CD4-positive, alpha-beta T cell treated with Interleukin-4 for 4 hours (primary cell): ENCODE measurements around the gene UROC1.

Experiments
- DNase-seq: peaks from one replicate; pipeline ENCODE4 v3.0.0-alpha.2; 2020

The UROC1 gene

DNA sequence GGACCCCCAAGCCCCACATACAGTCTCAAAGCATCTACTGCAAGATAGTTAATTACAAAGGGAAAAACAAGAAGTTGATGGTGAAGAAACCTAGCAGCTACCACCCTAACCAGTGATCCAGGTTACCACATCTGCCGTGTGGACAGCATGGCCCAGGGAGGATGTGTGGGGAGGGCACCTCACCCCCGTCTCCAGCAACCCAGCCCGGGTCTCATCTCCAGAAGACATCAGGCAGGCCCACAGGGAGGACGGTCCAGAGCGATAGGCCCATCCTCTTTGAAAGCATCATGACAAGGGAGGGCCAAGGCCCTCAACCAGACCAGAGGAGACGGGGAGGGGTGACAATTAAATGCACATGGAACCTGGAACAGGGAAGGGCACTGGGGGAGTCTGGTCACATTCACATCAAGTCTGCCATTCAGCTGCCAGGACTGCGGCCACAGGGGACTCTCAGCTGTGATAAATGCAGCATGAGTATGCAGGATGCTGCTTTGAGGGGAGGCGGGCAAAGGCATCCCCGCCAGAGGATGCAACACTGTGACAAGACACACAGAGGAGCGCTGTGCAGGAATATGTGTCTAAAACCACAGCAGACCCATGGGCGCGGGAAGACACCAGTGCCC is 60.7 kb downstream of the UROC1 start:
- DNase-seq: no peak

GRCh38 chr3:126456211-126456610 is 61.4 kb downstream of the UROC1 start:
- no peak for DNase-seq

DNA sequence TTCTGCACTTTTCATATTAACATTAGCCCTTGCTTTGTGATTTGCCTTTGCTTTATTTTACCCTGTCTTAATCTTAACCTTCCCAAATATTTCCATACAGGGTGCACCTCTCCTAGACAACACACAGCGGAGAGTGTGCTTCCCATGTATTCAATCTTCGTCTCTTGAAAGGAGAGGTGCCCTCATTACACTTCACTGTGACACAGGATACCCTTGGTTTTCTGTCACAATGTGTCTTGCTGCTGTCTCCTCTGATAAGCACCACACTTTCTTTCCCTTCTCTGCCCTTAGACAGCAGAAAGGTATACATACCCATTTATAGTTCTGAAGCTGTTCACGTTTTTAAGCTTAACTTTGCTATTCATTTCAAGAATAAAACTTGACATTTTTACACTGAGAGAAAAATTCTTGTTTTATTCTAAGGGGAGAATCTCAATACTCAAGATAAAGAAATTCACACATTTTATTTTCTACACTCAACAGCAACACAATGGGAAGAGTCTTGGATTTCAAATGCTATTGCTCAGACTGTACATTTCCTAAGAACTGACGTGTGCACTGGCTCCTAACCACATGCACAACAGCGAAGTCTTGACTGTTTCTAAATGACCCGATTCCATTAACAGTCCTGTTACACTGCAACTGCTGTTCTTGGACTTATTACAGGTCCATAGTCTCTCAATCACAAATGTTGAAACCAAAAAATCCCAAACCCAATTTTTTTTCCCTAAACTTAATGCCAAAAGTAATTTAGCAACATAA is 63.0 kb downstream of the UROC1 start:
- no peak for DNase-seq

DNA sequence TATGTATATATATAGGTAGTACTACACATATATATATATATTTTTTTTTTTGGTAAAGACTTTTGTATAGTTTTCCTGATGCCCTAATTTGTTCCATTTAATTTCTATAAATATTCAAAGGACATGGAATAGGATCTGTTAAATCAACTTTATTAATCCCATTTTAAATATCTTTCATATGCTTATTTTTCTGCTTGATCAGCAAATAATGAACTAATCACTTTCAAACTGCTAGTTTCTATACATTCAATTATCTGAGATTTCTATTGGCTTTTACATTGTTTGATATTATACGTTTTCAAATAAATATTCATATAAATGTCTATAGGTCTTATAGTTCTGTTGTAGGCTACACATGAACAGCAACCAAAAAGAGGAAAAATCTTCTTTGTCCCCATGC is 63.5 kb downstream of the UROC1 start:
- DNase-seq: no peak

DNA sequence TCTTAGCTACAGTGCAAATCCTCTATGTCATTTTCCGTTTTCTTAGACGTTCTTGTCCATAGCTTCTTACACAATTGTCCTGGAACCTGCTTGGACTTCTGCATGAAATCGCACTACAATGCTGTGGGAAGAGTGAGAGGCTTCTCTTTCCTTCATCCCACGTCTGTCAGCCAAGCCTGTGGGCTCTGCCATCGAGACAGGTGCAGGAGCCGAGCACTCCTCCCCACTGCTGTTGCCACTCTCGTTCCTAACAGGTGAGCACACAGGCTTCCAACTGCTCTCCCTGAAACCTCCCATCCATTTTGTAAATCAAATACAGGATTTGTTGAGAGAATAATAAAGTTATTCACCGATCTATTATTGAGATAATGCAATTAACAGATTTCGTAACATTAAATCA is 65.4 kb downstream of the UROC1 start:
- DNase-seq: no peak

DNA sequence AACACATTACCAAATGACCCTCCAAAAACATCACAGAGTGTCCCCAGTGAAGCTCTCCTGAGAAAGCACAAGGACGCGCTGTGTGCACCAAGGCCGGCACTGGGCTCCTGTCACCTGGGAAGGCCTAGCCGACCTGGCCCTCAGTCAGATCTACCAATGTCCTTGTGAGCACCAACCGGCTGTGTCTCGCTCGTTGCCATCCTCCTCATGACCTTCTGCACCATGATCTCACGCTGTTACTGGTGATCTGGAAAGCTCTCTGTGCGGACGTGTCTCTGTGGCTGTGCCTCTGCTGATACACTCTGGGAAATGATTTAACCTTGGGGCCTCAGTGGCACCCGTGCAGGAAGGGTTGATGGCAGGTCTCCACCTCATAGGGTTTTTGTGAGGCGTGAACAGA is 66.1 kb downstream of the UROC1 start:
- no peak for DNase-seq

GRCh38 chr3:126450744-126451143 is 66.8 kb downstream of the UROC1 start:
- DNase-seq: no peak

DNA sequence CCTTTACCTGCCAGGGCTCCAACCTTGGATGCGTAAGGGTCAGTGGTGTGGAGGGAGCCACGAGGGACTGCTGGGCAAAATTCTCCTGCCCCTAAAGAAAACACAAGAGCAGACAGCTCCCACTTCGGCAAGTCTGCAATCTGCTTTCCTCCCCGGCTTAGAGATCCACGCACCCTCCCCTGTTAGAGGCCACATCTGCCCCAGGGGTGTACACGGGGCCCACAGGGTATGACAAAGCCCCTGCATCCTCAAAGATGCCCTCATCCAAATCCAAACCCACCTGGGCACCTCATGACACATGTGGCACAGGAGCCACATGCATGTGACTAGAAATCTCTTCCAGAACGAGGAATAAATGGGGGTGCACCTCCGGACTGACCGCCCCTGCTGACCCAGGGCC is 67.4 kb downstream of the UROC1 start:
- DNase-seq: no peak

GRCh38 chr3:126449621-126450051 is 67.9 kb downstream of the UROC1 start:
- DNase-seq: no peak

- no peak for DNase-seq
These were observed 68.7 kb downstream of the UROC1 start for GRCh38 chr3:126448893-126449180.

GRCh38 chr3:126448136-126448892 is 69.3 kb downstream of the UROC1 start:
- DNase-seq: no peak

DNA sequence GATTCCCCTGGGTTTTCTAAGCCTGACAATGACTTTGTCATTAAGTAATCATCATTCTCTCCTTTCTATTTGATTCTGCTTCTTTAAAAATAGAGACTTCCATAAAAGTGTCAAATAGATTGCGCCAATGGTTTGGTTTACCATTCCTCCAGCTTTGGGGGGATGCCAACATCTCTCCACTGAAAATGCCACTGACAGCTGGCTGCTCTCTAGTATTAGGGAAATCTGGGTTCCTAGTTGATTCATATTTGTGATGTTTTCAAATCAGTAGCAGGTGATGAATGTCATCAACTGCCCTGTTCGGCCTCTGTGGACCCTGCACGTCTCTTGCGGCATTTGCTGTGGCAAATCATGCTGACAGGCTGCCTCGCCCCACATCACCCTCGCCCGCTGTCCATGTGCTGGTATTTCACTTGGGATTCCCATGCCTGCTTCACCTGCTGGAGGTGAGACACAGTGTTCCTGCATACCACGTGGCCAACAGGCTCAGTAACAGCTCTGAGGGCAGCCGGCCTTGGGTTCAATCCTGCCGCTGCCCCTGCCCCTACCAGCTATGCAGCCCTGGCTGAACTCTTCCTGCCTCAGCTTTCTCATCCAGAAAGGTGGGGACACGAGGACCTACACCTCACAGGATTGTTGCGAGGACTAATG is 70.0 kb downstream of the UROC1 start:
- no peak for DNase-seq

- DNase-seq: no peak
These were observed 70.8 kb downstream of the UROC1 start for GRCh38 chr3:126446791-126447190.

- no peak for DNase-seq
These were observed 71.3 kb downstream of the UROC1 start for GRCh38 chr3:126446301-126446700.

DNA sequence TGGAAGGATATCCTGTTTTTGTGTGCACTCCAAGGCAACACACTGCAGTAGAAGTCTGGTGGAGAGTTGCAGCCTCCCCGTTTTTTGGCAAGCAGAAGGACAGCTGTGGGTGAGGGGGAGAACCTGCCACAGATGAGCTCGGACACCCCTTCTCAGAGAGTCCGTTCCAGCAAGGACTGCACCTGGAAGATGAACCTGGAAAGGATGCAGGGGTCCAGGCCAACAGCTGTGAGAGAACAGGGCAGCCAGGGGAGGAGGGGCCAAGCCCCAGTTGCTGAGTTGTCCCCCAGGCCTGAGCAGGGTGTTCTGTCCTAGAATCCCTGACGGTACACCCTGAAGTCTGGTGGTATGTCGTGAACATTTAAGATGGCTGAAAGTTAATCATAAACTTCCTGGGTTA is 72.1 kb downstream of the UROC1 start:
- DNase-seq: no peak

DNA sequence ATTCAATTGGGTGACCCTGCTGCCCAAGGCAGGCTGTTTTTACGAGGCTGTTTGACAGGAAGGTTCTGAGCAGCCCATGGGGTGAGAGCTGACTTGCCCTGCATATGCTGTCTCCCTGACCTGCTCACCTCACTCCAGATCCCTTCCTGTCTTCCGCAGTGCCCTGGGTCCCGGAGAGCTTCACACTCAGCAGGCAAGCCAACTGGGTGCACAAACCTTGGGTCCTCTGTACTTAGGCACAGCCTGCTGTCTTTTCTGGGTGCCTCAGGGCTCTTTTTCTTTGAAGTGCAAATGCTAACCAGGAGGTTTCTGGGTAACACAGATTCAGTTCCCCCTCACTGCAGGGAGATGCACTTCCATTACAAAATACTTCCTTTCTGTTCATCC is 74.7 kb downstream of the UROC1 start:
- no peak for DNase-seq

DNA sequence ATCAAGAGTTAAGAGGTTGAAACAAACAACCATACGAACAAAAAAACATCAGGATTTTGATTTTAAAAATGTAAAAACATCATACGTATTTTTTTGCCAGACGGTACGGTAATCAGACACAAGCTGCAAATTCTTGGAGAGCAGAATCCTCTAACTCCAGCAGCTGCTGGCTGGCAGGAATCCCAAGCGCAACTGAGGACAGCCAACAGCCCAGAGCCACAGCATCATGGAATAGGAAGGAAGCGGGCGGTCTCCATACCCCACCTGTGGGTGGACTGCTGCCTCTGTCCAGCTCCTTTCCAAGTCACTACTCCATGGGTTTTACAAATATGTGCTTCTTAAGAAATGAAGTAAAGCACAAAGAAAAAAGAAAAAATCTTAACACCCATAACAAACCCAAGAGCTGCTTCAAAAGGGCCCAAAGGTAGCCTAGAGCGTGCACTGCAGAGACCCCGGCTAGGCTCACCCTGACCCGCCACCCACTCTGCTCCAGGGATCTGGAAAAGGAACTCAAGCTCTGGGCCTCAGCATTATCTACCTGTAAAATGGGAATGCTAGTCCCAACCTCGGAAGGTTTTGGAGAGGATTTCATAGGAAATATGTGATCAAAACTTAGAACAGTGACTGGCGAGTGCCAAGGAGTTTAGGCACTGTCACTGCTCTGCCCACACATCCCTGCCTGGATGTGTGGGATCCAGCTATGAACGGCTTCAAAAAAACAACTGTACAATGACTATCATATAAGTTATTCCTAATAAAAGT is 75.3 kb downstream of the UROC1 start:
- DNase-seq: no peak

GRCh38 chr3:126441256-126441880 is 76.2 kb downstream of the UROC1 start:
- no peak for DNase-seq

DNA sequence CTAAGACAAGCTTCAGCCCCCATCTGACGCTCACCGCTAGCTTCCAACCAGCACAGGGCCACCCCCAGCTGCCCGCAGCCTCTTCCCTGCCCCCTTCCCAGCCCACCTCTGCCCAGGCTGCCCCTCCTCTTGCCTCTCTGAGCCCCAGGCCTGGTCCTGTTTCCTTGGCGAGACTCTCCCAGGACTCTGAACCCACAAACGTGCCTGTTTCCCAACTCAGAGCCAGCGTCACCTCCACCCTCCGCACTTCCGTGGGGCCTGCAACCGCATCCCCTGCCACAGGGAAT is 76.9 kb downstream of the UROC1 start:
- no peak for DNase-seq

DNA sequence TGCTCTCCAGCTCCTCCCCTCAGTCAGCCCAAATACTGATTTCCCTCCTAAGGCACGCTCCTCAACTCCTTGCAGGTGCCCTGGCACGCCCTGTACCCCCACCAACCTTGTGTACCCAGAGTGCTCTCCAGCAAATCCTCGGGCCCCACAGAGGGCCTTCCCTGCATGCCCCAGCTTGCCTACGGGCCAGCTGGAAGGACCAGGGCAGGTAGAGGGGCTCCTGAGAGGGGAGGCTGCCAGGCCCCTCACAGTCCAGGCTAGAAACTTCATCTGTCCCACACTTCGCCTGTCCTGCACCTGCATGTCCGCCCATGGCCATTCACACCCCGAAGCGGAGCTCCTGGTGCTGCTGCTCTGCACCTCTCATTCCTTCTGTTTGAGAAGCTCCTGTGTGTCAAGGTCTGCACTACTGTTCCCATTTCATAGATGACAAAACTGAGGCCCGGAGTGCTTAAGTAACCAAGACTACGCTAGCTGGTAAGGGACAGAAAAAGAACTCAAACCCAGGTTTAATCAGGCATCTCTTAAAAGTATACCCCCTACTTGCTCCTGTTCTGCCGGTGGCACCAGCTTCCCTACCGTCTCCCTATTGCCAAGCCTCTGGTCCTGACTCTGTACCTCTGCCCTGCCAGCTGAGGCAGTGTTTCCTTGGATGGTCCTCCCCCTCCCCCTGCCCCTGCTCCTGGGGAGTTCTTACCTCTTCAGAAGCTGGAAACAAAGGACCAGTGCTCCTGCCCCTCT is 77.4 kb downstream of the UROC1 start:
- DNase-seq: no peak

GRCh38 chr3:126439346-126439967 is 78.1 kb downstream of the UROC1 start:
- no peak for DNase-seq

- no peak for DNase-seq
These were observed 78.8 kb downstream of the UROC1 start for GRCh38 chr3:126438746-126439145.
